Measurements from ENCODE around the gene UNK. TPM values are rescaled to one million over a fixed set of nuclear protein-coding genes. Genes with fewer than 3 reads are reported as not detected.

The UNK gene
- total RNA-seq, 1 donor from 2014 or later = 17.3 TPM

Other genes starting within 250 kb of the UNK start
- gene MYO15B, start 197.0 kb upstream of the UNK start, total RNA-seq = 15.6 TPM
- 10.1 TPM for gene SMIM5, start 151.4 kb upstream of the UNK start, total RNA-seq
- 36.6 TPM for gene RECQL5, start 117.7 kb upstream of the UNK start, total RNA-seq
- 46.3 TPM for gene SAP30BP, start 117.5 kb upstream of the UNK start, total RNA-seq
- 134 TPM for gene ITGB4, start 63.3 kb upstream of the UNK start, total RNA-seq
- gene GALK1, start 19.6 kb upstream of the UNK start, total RNA-seq = 29.1 TPM
- gene UNC13D, start 59.6 kb downstream of the UNK start, total RNA-seq = 26.0 TPM
- gene WBP2, start 70.5 kb downstream of the UNK start, total RNA-seq = 57.5 TPM
- gene TRIM47, start 93.8 kb downstream of the UNK start, total RNA-seq = 23.4 TPM
- 10.6 TPM for gene TRIM65, start 112.1 kb downstream of the UNK start, total RNA-seq
- 81.8 TPM for gene MRPL38, start 120.1 kb downstream of the UNK start, total RNA-seq
- 7.8 TPM for gene FBF1, start 156.2 kb downstream of the UNK start, total RNA-seq
- gene ACOX1, start 194.4 kb downstream of the UNK start, total RNA-seq = 66.0 TPM
- gene TEN1, start 194.4 kb downstream of the UNK start, total RNA-seq = 25.5 TPM
- 4.1 TPM for gene CDK3, start 216.0 kb downstream of the UNK start, total RNA-seq
- 175 TPM for gene EVPL, start 242.5 kb downstream of the UNK start, total RNA-seq